Measurements from ENCODE around the gene C8G. TPM values are rescaled to one million over a fixed set of nuclear protein-coding genes. Genes with fewer than 3 reads are reported as not detected.

C8G gene
- total and polyA plus RNA-seq, 2 donors (not counting 1 experiment from before 2014, with no cell fraction given): 1.7 to 2.8 TPM

GRCh38 chr9:136900988-136901515 is 44.0 kb upstream of the C8G start:
- Histone ChIP-seq H4K20me1 (ENCODE audit: control insufficient read depth, insufficient read depth, low read length, poor library complexity, severe bottlenecking) (peaks cover 41% of the 10 kb centered on the region), H3K9ac (ENCODE audit: low read length) (no peak overlapping the region), H3K4me3 (ENCODE audit: control extremely low read depth in 1 of 5, extremely low read depth in 1 of 5, insufficient read depth in 1 of 5, low read depth in 2 of 5, low read length in 4 of 5) (no peak overlapping the region), H3K27me3 (replicated peaks in 1 of 4; ENCODE audit: control extremely low read depth in 1 of 4, control insufficient read depth in 3 of 4, insufficient read depth in 4 of 4, low read length in 3 of 4) (no peaks in the 10 kb centered on the region), H2AFZ (ENCODE audit: insufficient read depth, low read depth, low read length, poor library complexity, severe bottlenecking) (no peak overlapping the region), H3K9me3 (ENCODE audit: control extremely low read depth in 1 of 3, control insufficient read depth in 2 of 3, insufficient read depth in 1 of 3, low read length in 2 of 3) (no peaks in the 10 kb centered on the region), H3K4me1 (ENCODE audit: control insufficient read depth in 2 of 2, insufficient read depth in 2 of 2, low read length in 2 of 2) (peaks cover 24 to 46% of the 10 kb centered on the region in 2 donors), H3K79me2 (ENCODE audit: control insufficient read depth, insufficient read depth, low read length) (peaks cover 72% of the 10 kb centered on the region), H3K36me3 (replicated peaks in 1 of 2; ENCODE audit: control extremely low read depth in 1 of 2, control insufficient read depth in 1 of 2, extremely low read depth in 1 of 2, insufficient read depth in 2 of 2, low read length in 1 of 2) (peaks cover 0 to 42% of the 10 kb centered on the region in 2 experiments), H3K4me2 (replicated peaks; ENCODE audit: low read depth, low read length, poor library complexity, severe bottlenecking) (peak overlapping the region; percentile 79), H3K27ac (ENCODE audit: low read length in 2 of 2) (peak overlapping the region; percentile 90 to 96)
- 80% methylated on average over 13 of the region's 13 CpGs for WGBS (ENCODE audit: insufficient coverage)
- DNase-seq (no peak), ATAC-seq (ENCODE audit: low read depth) (no peak)
- peak overlapping the region; percentile 83 for H3K4me3 Mint-ChIP-seq
- peaks cover 48% of the 10 kb centered on the region for H3K4me1 Mint-ChIP-seq
- POLR2A ChIA-PET: interaction anchor here (0.6 to 3.2 kb wide), 4 partner anchors 15 to 340 kb away, joined by 3 to 23 read pairs (median 4); partner anchors contain the start of genes EDF1, TRAF2 and TUBB4B
- no peak for TF ChIP-seq CTCF (IDR thresholded peaks at IDR 0.05)
- TF ChIP-seq EZH2 (IDR thresholded peaks at IDR 0.05; ENCODE audit: borderline replicate concordance, insufficient read depth, low read depth, low read length, poor library complexity, severe bottlenecking): no peak
- CTCF ChIA-PET: interaction anchor here (1.5 to 1.8 kb wide), 2 partner anchors 58 to 134 kb away, joined by 4 to 8 read pairs; partner anchors contain the start of gene AJM1
- intact Hi-C loops (cut with micrococcal nuclease): loop anchor here (5.0 kb wide), 1 partner anchor 54 kb away; the partner anchor contains the start of gene PHPT1
- H3K27ac Mint-ChIP-seq: peak overlapping the region; percentile 96
- H3K27me3 Mint-ChIP-seq: no peaks in the 10 kb centered on the region
- H3K9me3 Mint-ChIP-seq (ENCODE audit: insufficient read depth): no peaks in the 10 kb centered on the region

Measured in B cell (primary cell).